Fibroblast of villous mesenchyme (primary cell): ENCODE measurements around the gene ATXN10. TPM values are rescaled to one million over a fixed set of nuclear protein-coding genes. Genes with fewer than 3 reads are reported as not detected.
A peak's percentile ranks its signal among the peaks of the same experiment; 100 is the strongest.
"Not testable (repeated sequence)": the region's sequence is repeated elsewhere in the genome, so short reads cannot be mapped to it uniquely, and the experiment has no call there.

Source experiments
- DNase-seq: peaks from one replicate; pipeline ENCODE4 v3.0.0-alpha.2; 2010; ENCODE audit warnings: low read depth
- H3K4me3 ChIP-seq: 2 replicates; pipeline ENCODE4 v1.5.1; 2011; ENCODE audit warnings: low read depth, mild to moderate bottlenecking, low read length
- CTCF ChIP-seq: IDR thresholded peaks from 2 replicates; pipeline ENCODE4 v1.5.1; 2012; ENCODE audit warnings: low read depth, mild to moderate bottlenecking, low read length; ENCODE audit not compliant: insufficient read depth
- total RNA-seq: library from RNA; depleted of rRNA; stranded (reverse); fragments of >200 nt; gene quantifications from 2 replicates; pipeline ENCODE4 v1.2.3, GENCODE V29; 2012

Gene ATXN10
- total RNA-seq, 1 donor = 190 TPM

- H3K4me3 ChIP-seq = no peak overlapping the region
- TF ChIP-seq CTCF = no peak
- DNase-seq = no peak
These were observed 20.9 kb upstream of the ATXN10 start for GRCh38 chr22:45650721-45651120.

- TF ChIP-seq CTCF = no peak
- DNase-seq = no peak
These were observed 19.6 kb upstream of the ATXN10 start for GRCh38 chr22:45651931-45652528.

GRCh38 chr22:45656577-45656976 lies 15.1 kb upstream of the ATXN10 start:
- DNase-seq = peak; percentile 89
- H3K4me3 ChIP-seq = no peak overlapping the region
- no peak for TF ChIP-seq CTCF

More at GRCh38 chr22:45651931-45652528, 19.6 kb upstream of the ATXN10 start:
- no peak overlapping the region for H3K4me3 ChIP-seq

- DNase-seq = no peak
- H3K4me3 ChIP-seq = no peak overlapping the region
- no peak for TF ChIP-seq CTCF
These were observed 13.9 kb upstream of the ATXN10 start for GRCh38 chr22:45657701-45658100.

GRCh38 chr22:45664136-45664646 lies 7.4 kb upstream of the ATXN10 start:
- peak; percentile 51 for DNase-seq
- TF ChIP-seq CTCF = no peak
- H3K4me3 ChIP-seq = no peak overlapping the region

GRCh38 chr22:45667486-45667885 lies 4.1 kb upstream of the ATXN10 start:
- no peak for DNase-seq
- no peak overlapping the region for H3K4me3 ChIP-seq
- TF ChIP-seq CTCF = no peak

GRCh38 chr22:45670363-45670762 lies 1.3 kb upstream of the ATXN10 start:
- not testable (repeated sequence) for H3K4me3 ChIP-seq, DNase-seq
